Hepatocyte (in vitro differentiated cells): ENCODE data around the gene CPEB1. TPM values are rescaled to one million over a fixed set of nuclear protein-coding genes. Genes with fewer than 3 reads are reported as not detected.

Source experiments
- DNase-seq: peaks from one replicate; pipeline ENCODE4 v3.0.0-alpha.2; 2016; ENCODE audit warnings: low spot score
- H2AFZ ChIP-seq: fragments of 200-600 bp; sonication (generic); 2 replicates; pipeline ENCODE4 v1.6.0; 2016; ENCODE audit warnings: antibody characterized with exemption, mild to moderate bottlenecking
- H3K27ac ChIP-seq: fragments of 200-600 bp; sonication (generic); 2 replicates; pipeline ENCODE4 v1.5.1; 2016; ENCODE audit warnings: mild to moderate bottlenecking
- H3K27me3 ChIP-seq: fragments of 200-600 bp; sonication (generic); 2 replicates; pipeline ENCODE4 v1.6.1; 2016
- H3K36me3 ChIP-seq: fragments of 200-600 bp; sonication (generic); replicated peaks from 2 replicates; pipeline ENCODE4 v1.5.1; 2016; ENCODE audit warnings: low read depth; ENCODE audit not compliant: insufficient read depth
- H3K4me1 ChIP-seq: fragments of 200-600 bp; sonication (generic); 2 replicates; pipeline ENCODE4 v1.5.1; 2016; ENCODE audit warnings: mild to moderate bottlenecking, moderate library complexity; ENCODE audit not compliant: insufficient read depth
- H3K4me2 ChIP-seq: fragments of 200-600 bp; sonication (generic); 2 replicates; pipeline ENCODE4 v1.6.0; 2016
- H3K4me3 ChIP-seq: fragments of 200-600 bp; sonication (generic); 2 replicates; pipeline ENCODE4 v1.5.1; 2016; ENCODE audit warnings: mild to moderate bottlenecking
- H3K79me2 ChIP-seq: fragments of 200-600 bp; sonication (generic); 2 replicates; pipeline ENCODE4 v1.6.0; 2017; ENCODE audit warnings: mild to moderate bottlenecking
- H3K9me2 ChIP-seq: fragments of 200-600 bp; sonication (generic); replicated peaks from 2 replicates; pipeline ENCODE4 v1.6.0; 2017; ENCODE audit warnings: mild to moderate bottlenecking; ENCODE audit not compliant: insufficient read depth
- H3K9me3 ChIP-seq: fragments of 200-600 bp; sonication (generic); 2 replicates; pipeline ENCODE4 v1.5.1; 2016; ENCODE audit warnings: low read depth, mild to moderate bottlenecking
- H4K20me1 ChIP-seq: fragments of 200-600 bp; sonication (generic); 2 replicates; pipeline ENCODE4 v1.6.0; 2016; ENCODE audit warnings: mild to moderate bottlenecking; ENCODE audit not compliant: insufficient read depth, poor library complexity, severe bottlenecking
- CTCF ChIP-seq: fragments of 200-600 bp; sonication (generic); IDR thresholded peaks from 2 replicates; pipeline ENCODE4 v1.5.1; 2016; ENCODE audit warnings: antibody characterized with exemption, mild to moderate bottlenecking; ENCODE audit not compliant: poor library complexity
- EZH2 ChIP-seq: fragments of 200-600 bp; sonication (generic); IDR thresholded peaks from 2 replicates; pipeline ENCODE4 v1.6.1; 2016; ENCODE audit warnings: antibody characterized with exemption, mild to moderate bottlenecking, borderline replicate concordance
- EZH2phosphoT487 ChIP-seq: fragments of 200-600 bp; sonication (generic); IDR thresholded peaks from one replicate; pipeline ENCODE4 v1.6.1; 2018; ENCODE audit warnings: antibody characterized with exemption, mild to moderate bottlenecking, low read depth, moderate library complexity; ENCODE audit not compliant: unreplicated experiment, severe bottlenecking
- WGBS: methylation state at CpG from one replicate; pipeline ENCODE4 v1.1.6; 2016; ENCODE audit warnings: low lambda C conversion rate; ENCODE audit errors: missing lambda C conversion rate; 5-methylcytosine and 5-hydroxymethylcytosine counted together
- polyA plus RNA-seq: library from polyadenylated mRNA; unstranded; fragments of >200 nt; fragmentation: Nextera tagmentation; extraction: Ambion mirVana; gene quantifications from 2 replicates; pipeline ENCODE4 v1.2.1, GENCODE V29; 2016
- total RNA-seq: library from RNA; depleted of rRNA; stranded (reverse); fragments of >200 nt; gene quantifications from 2 replicates; pipeline ENCODE4 v1.2.3, GENCODE V29; 2014

CPEB1 gene
- total and polyA plus RNA-seq, 2 experiments from 2014 or later, result 0.87 to 1.9 TPM

- no peaks in the 10 kb centered on the region for H3K79me2 ChIP-seq
- H3K27ac ChIP-seq, result no peak overlapping the region
- 92% methylated on average over 9 of the region's 9 CpGs for WGBS
- no peaks in the 10 kb centered on the region for H3K4me1 ChIP-seq
- no peak overlapping the region for H2AFZ ChIP-seq
- H3K9me3 ChIP-seq, result no peaks in the 10 kb centered on the region
- no peak overlapping the region for H3K4me2 ChIP-seq
- no peaks in the 10 kb centered on the region for H3K9me2 ChIP-seq
- TF ChIP-seq EZH2phosphoT487 (no peak), CTCF (no peak), EZH2 (no peak)
- peaks cover 6% of the 10 kb centered on the region for H3K27me3 ChIP-seq
- no peak for DNase-seq
- no peaks in the 10 kb centered on the region for H4K20me1 ChIP-seq
- no peak overlapping the region for H3K4me3 ChIP-seq
- no peaks in the 10 kb centered on the region for H3K36me3 ChIP-seq
These were observed 97.9 kb downstream of the CPEB1 start for GRCh38 chr15:82549199-82549665.

GRCh38 chr15:82548700-82549099 is 98.5 kb downstream of the CPEB1 start:
- Histone ChIP-seq H3K79me2 (no peaks in the 10 kb centered on the region), H3K27me3 (peaks cover 6% of the 10 kb centered on the region), H3K27ac (no peak overlapping the region), H3K9me2 (no peaks in the 10 kb centered on the region), H4K20me1 (no peaks in the 10 kb centered on the region), H2AFZ (no peak overlapping the region), H3K36me3 (no peaks in the 10 kb centered on the region), H3K4me3 (no peak overlapping the region), H3K4me1 (no peaks in the 10 kb centered on the region), H3K4me2 (no peak overlapping the region), H3K9me3 (no peaks in the 10 kb centered on the region)
- DNase-seq, result no peak
- no peak for TF ChIP-seq EZH2
- TF ChIP-seq EZH2phosphoT487, result no peak
- TF ChIP-seq CTCF, result no peak
- WGBS, result 97% methylated on average over 2 of the region's 2 CpGs

GRCh38 chr15:82545478-82545877 is 101.7 kb downstream of the CPEB1 start:
- H3K4me2 ChIP-seq, result no peak overlapping the region
- no peaks in the 10 kb centered on the region for H4K20me1 ChIP-seq
- DNase-seq, result no peak
- no peaks in the 10 kb centered on the region for H3K36me3 ChIP-seq
- WGBS, result 81% methylated on average over 6 of the region's 6 CpGs
- H3K79me2 ChIP-seq, result peaks cover 6% of the 10 kb centered on the region
- no peaks in the 10 kb centered on the region for H3K9me3 ChIP-seq
- no peaks in the 10 kb centered on the region for H3K27me3 ChIP-seq
- no peak overlapping the region for H3K4me3 ChIP-seq
- H2AFZ ChIP-seq, result no peak overlapping the region
- no peak overlapping the region for H3K27ac ChIP-seq
- TF ChIP-seq EZH2, result no peak
- no peak for TF ChIP-seq EZH2phosphoT487
- peaks cover 8% of the 10 kb centered on the region for H3K4me1 ChIP-seq
- no peaks in the 10 kb centered on the region for H3K9me2 ChIP-seq

GRCh38 chr15:82545002-82545401 is 102.2 kb downstream of the CPEB1 start:
- DNase-seq, result no peak
- Histone ChIP-seq H3K4me2 (no peak overlapping the region), H3K9me2 (no peaks in the 10 kb centered on the region)

More at GRCh38 chr15:82545002-82545401, 102.2 kb downstream of the CPEB1 start:
- H2AFZ ChIP-seq, result no peak overlapping the region
- no peak for TF ChIP-seq EZH2
- no peak for TF ChIP-seq EZH2phosphoT487
- no peak for TF ChIP-seq CTCF
- 35% methylated on average over 3 of the region's 3 CpGs for WGBS
- H4K20me1 ChIP-seq, result no peaks in the 10 kb centered on the region
- no peaks in the 10 kb centered on the region for H3K27me3 ChIP-seq
- H3K4me3 ChIP-seq, result no peak overlapping the region
- H3K27ac ChIP-seq, result no peak overlapping the region
- peaks cover 8% of the 10 kb centered on the region for H3K4me1 ChIP-seq
- peaks cover 7% of the 10 kb centered on the region for H3K79me2 ChIP-seq
- no peaks in the 10 kb centered on the region for H3K36me3 ChIP-seq
- H3K9me3 ChIP-seq, result no peaks in the 10 kb centered on the region
